SKM-1 treated with dmso at 0.1 percent for 144 hours (cell line): Measurements from ENCODE around the gene COX4I1.
A peak's percentile ranks its signal among the peaks of the same experiment; 100 is the strongest.

ENCODE experiments used
- DNase-seq: peaks from one replicate; lab custom pipeline; 2025; ENCODE audit not compliant: unreplicated experiment; lab: John Stamatoyannopoulos, UW

Gene COX4I1

GRCh38 chr16:85839681-85840240 lies 40.3 kb downstream of the COX4I1 start:
- DNase-seq, result no peak

- no peak for DNase-seq
These were observed 40.9 kb downstream of the COX4I1 start for GRCh38 chr16:85840395-85840794.

GRCh38 chr16:85840801-85841200 lies 41.3 kb downstream of the COX4I1 start:
- no peak for DNase-seq

- DNase-seq, result no peak
These were observed 42.9 kb downstream of the COX4I1 start for GRCh38 chr16:85842435-85842834.

GRCh38 chr16:85842848-85843247 lies 43.4 kb downstream of the COX4I1 start:
- DNase-seq, result no peak

- DNase-seq, result no peak
These were observed 44.1 kb downstream of the COX4I1 start for GRCh38 chr16:85843471-85844168.

GRCh38 chr16:85844169-85844481 lies 44.6 kb downstream of the COX4I1 start:
- no peak for DNase-seq

- DNase-seq, result peak; percentile 62
These were observed 45.3 kb downstream of the COX4I1 start for GRCh38 chr16:85844786-85845185.

GRCh38 chr16:85845266-85845665 lies 45.8 kb downstream of the COX4I1 start:
- no peak for DNase-seq

- no peak for DNase-seq
These were observed 47.0 kb downstream of the COX4I1 start for GRCh38 chr16:85846461-85846860.

- DNase-seq, result no peak
These were observed 47.5 kb downstream of the COX4I1 start for GRCh38 chr16:85847036-85847435.

- DNase-seq, result no peak
These were observed 48.4 kb downstream of the COX4I1 start for GRCh38 chr16:85847681-85848601.

- DNase-seq, result no peak
These were observed 49.5 kb downstream of the COX4I1 start for GRCh38 chr16:85848986-85849385.

- DNase-seq, result no peak
These were observed 49.9 kb downstream of the COX4I1 start for GRCh38 chr16:85849388-85849787.

- DNase-seq, result no peak
These were observed 50.9 kb downstream of the COX4I1 start for GRCh38 chr16:85850344-85850880.

GRCh38 chr16:85851034-85851785 lies 51.7 kb downstream of the COX4I1 start:
- DNase-seq, result no peak

- DNase-seq, result peak; percentile 92
These were observed 54.4 kb downstream of the COX4I1 start for GRCh38 chr16:85853547-85854545.

- DNase-seq, result no peak
These were observed 55.4 kb downstream of the COX4I1 start for GRCh38 chr16:85854935-85855334.

GRCh38 chr16:85856079-85856478 lies 56.6 kb downstream of the COX4I1 start:
- no peak for DNase-seq

GRCh38 chr16:85856585-85856984 lies 57.1 kb downstream of the COX4I1 start:
- DNase-seq, result no peak
